GM12878 (cell line): Measurements from ENCODE around the gene MAPK1. TPM values are rescaled to one million over a fixed set of nuclear protein-coding genes. Genes with fewer than 3 reads are reported as not detected.

ENCODE experiments used
- ATAC-seq: fragments of 200-7000 bp; cut with Tn5 transposase; 3 replicates; pipeline ENCODE4 v1.9.1; 2020; ENCODE audit warnings: mild to moderate bottlenecking, moderate library complexity
- BruUV-seq: library from RNA; stranded (reverse); fragments of 400-500 nt; replicated peaks from 2 replicates; lab custom pipeline; 2021; lab: Mats Ljungman, UMichigan
- CTCF ChIA-PET: fragments of 300-600 bp; sonication (Branson Sonifier 250); formaldehyde crosslinking; extraction: SDS; loops from one replicate; lab custom pipeline; 2021; ENCODE audit warnings: inconsistent platforms; lab: Yijun Ruan, JAX
- POLR2A ChIA-PET: fragments of 350-600 bp; formaldehyde crosslinking; extraction: SDS; loops from one replicate; lab custom pipeline; 2021; ENCODE audit warnings: inconsistent platforms; lab: Charles Lee
- RAD21 ChIA-PET: fragments of 300-600 bp; sonication (Branson Sonifier 250); formaldehyde crosslinking; loops from one replicate; lab custom pipeline; 2023; ENCODE audit warnings: antibody characterized with exemption; ENCODE audit not compliant: unreplicated experiment; lab: Charles Lee
- SMC1A ChIA-PET: fragments of 300-600 bp; sonication (Branson Sonifier 250); formaldehyde crosslinking; loops from one replicate; lab custom pipeline; 2023; ENCODE audit not compliant: unreplicated experiment, uncharacterized antibody; lab: Charles Lee
- DNase-seq: peaks from one replicate; pipeline ENCODE4 v3.0.0-alpha.2; 2011; ENCODE audit warnings: low read depth, low spot score
- FAIRE-seq: peaks from 3 replicates; lab custom pipeline; 2011; peaks lifted over from hg19 to GRCh38; lab: Jason Lieb, UNC
- H2AFZ ChIP-seq: 2 replicates; pipeline ENCODE4 v1.6.0; 2011; ENCODE audit warnings: low read depth, low read length, control low read depth; ENCODE audit not compliant: control insufficient read depth
- H3K27ac ChIP-seq: 2 replicates; pipeline ENCODE4 v1.5.1; 2011; ENCODE audit warnings: control low read depth; ENCODE audit not compliant: control insufficient read depth, insufficient read depth
- H3K27me3 ChIP-seq, 2 experiments: replicated peaks in 1 of 2; 2 replicates each; pipeline versions ENCODE4 v1.6.0 to v1.6.1; 2011; ENCODE audit warnings: low read length in 1 of 2; ENCODE audit not compliant: control insufficient read depth in 2 of 2, insufficient read depth in 2 of 2
- H3K36me3 ChIP-seq, 2 experiments: 2 replicates each; pipeline ENCODE4 v1.5.1; 2011; ENCODE audit warnings: low read length in 1 of 2; ENCODE audit not compliant: control insufficient read depth in 2 of 2, insufficient read depth in 2 of 2
- H3K4me1 ChIP-seq: 2 replicates; pipeline ENCODE4 v1.6.1; 2011; ENCODE audit warnings: mild to moderate bottlenecking, low read length, moderate library complexity, mixed read lengths; ENCODE audit not compliant: control insufficient read depth, insufficient read depth
- H3K4me2 ChIP-seq: 2 replicates; pipeline ENCODE4 v1.6.0; 2011; ENCODE audit warnings: control low read depth; ENCODE audit not compliant: control insufficient read depth, insufficient read depth
- H3K4me3 ChIP-seq: fragments of 200-600 bp; sonication (generic); 2 replicates; pipeline ENCODE4 v1.5.1; 2016
- H3K79me2 ChIP-seq: 2 replicates; pipeline ENCODE4 v1.6.0; 2011; ENCODE audit warnings: low read length; ENCODE audit not compliant: control insufficient read depth, insufficient read depth
- H3K9ac ChIP-seq: 2 replicates; pipeline ENCODE4 v1.8.0; 2011; ENCODE audit warnings: low read length, control low read depth, mixed read lengths; ENCODE audit not compliant: control insufficient read depth, insufficient read depth
- H3K9me3 ChIP-seq: replicated peaks from 3 replicates; pipeline ENCODE4 v1.5.1; 2011; ENCODE audit warnings: mild to moderate bottlenecking, low read length; ENCODE audit not compliant: control insufficient read depth, insufficient read depth
- H4K20me1 ChIP-seq: 2 replicates; pipeline ENCODE4 v1.6.0; 2011; ENCODE audit not compliant: control insufficient read depth, insufficient read depth
- BMI1 ChIP-seq: fragments of 450-650 bp; IDR thresholded peaks from 2 replicates; pipeline ENCODE4 v1.6.1; 2016; ENCODE audit warnings: mild to moderate bottlenecking, moderate library complexity, borderline replicate concordance
- CBFB ChIP-seq: IDR thresholded peaks from 2 replicates; pipeline ENCODE4 v1.6.1; 2016; ENCODE audit warnings: antibody characterized with exemption, low read depth
- EGR1 ChIP-seq, 2 experiments: IDR thresholded peaks; 1 replicate in 1 of 2; 2 replicates in 1 of 2; pipeline ENCODE4 v1.6.1; 2011 to 2012; ENCODE audit warnings: low read depth in 2 of 2, low read length in 2 of 2, borderline replicate concordance in 1 of 2, mild to moderate bottlenecking in 1 of 2, moderate library complexity in 1 of 2
- GATAD2B ChIP-seq: fragments of 450-650 bp; conservative IDR thresholded peaks from 2 replicates; pipeline ENCODE4 v1.6.1; 2017; ENCODE audit warnings: low read depth, mild to moderate bottlenecking, moderate library complexity
- IKZF2 ChIP-seq, 2 experiments: fragments of 450-650 bp; IDR thresholded peaks; 2 replicates each; pipeline ENCODE4 v1.6.1; 2017; ENCODE audit warnings: mild to moderate bottlenecking in 2 of 2, moderate library complexity in 2 of 2
- JUNB ChIP-seq: IDR thresholded peaks from 2 replicates; pipeline ENCODE4 v1.6.1; 2016; ENCODE audit warnings: antibody characterized with exemption, mild to moderate bottlenecking
- PML ChIP-seq: IDR thresholded peaks from 2 replicates; pipeline ENCODE4 v1.6.1; 2012; ENCODE audit warnings: low read length, inconsistent platforms
- POLR2A ChIP-seq: IDR thresholded peaks from 2 replicates; pipeline ENCODE4 v1.6.1; 2011; ENCODE audit warnings: low read depth, mild to moderate bottlenecking, low read length
- RBBP5 ChIP-seq: fragments of 200-600 bp; sonication (generic); conservative IDR thresholded peaks from 2 replicates; pipeline ENCODE4 v1.6.1; 2016
- SUPT20H ChIP-seq: IDR thresholded peaks from 2 replicates; pipeline ENCODE4 v1.6.1; 2011; ENCODE audit warnings: low read depth, mild to moderate bottlenecking, low read length, moderate library complexity, borderline replicate concordance; ENCODE audit not compliant: control insufficient read depth
- SUZ12 ChIP-seq: fragments of 200-600 bp; sonication (generic); IDR thresholded peaks from one replicate; pipeline ENCODE4 v1.6.1; 2018; ENCODE audit warnings: antibody characterized with exemption, mild to moderate bottlenecking; ENCODE audit not compliant: unreplicated experiment
- ZNF24 ChIP-seq: fragments of 450-650 bp; IDR thresholded peaks from 2 replicates; pipeline ENCODE4 v1.6.1; 2017; ENCODE audit warnings: antibody characterized with exemption, mild to moderate bottlenecking
- ZNF622 ChIP-seq: fragments of 450-650 bp; IDR thresholded peaks from 2 replicates; pipeline ENCODE4 v1.6.1; 2017; ENCODE audit warnings: mild to moderate bottlenecking, inconsistent platforms
- WGBS: methylation state at CpG from one replicate; pipeline ENCODE4 v1.1.6; 2016; ENCODE audit warnings: low lambda C conversion rate; ENCODE audit not compliant: insufficient replicate concordance, insufficient coverage; ENCODE audit errors: missing lambda C conversion rate; 5-methylcytosine and 5-hydroxymethylcytosine counted together
- in situ Hi-C: fragments of 300-500 bp; cut with MboI; formaldehyde crosslinking; loops from 9 replicates; pipeline ENCODE4 v1.14.3; 2018; ENCODE audit warnings: mixed read lengths
- intact Hi-C: fragments of 100-400 bp; cut with micrococcal nuclease; formaldehyde crosslinking; loops from one replicate; pipeline ENCODE4 v1.14.2; 2022; ENCODE audit not compliant: unreplicated experiment
- polyA plus RNA-seq, 11 experiments: library from polyadenylated mRNA; depleted of rRNA in 4 of 11; unstranded in 6 of 11; stranded (reverse) in 5 of 11; fragments of >200 nt; fragmentation: Nextera tagmentation in 4 of 11; fragmentation: Illumina TruSeq in 1 of 11; extraction: Ambion mirVana in 4 of 11; extraction: Trizol in 1 of 11; gene quantifications; 1 replicate in 1 of 11; 2 replicates in 10 of 11; pipeline versions ENCODE4 v1.2.1 to v1.2.3, GENCODE V29; 2011 to 2016; ENCODE audit warnings: inconsistent platforms in 2 of 11, missing spikeins in 2 of 11, low read depth in 1 of 11
- total RNA-seq, 4 experiments: library from RNA; depleted of rRNA in 3 of 4; stranded (reverse); fragments of >200 nt in 3 of 4; fragmentation: Illumina TruSeq in 1 of 4; extraction: Trizol in 1 of 4; gene quantifications; 2 replicates each; pipeline versions ENCODE4 v1.2.1 to v1.2.3, GENCODE V29; 2013 to 2021
- TF ChIP-seq, protein P1 (sequence below): fragments of 150-350 bp; IDR thresholded peaks from 2 replicates; pipeline ENCODE4 v1.6.1; 2014; ENCODE audit warnings: mild to moderate bottlenecking, low read depth, low read length

The MAPK1 gene
- total and polyA plus RNA-seq, 10 of the 15 experiments (the other 5 are each of a cell fraction or from before 2014, with no cell fraction given) = 7.0 to 123 (median 58.4) TPM

DNA sequence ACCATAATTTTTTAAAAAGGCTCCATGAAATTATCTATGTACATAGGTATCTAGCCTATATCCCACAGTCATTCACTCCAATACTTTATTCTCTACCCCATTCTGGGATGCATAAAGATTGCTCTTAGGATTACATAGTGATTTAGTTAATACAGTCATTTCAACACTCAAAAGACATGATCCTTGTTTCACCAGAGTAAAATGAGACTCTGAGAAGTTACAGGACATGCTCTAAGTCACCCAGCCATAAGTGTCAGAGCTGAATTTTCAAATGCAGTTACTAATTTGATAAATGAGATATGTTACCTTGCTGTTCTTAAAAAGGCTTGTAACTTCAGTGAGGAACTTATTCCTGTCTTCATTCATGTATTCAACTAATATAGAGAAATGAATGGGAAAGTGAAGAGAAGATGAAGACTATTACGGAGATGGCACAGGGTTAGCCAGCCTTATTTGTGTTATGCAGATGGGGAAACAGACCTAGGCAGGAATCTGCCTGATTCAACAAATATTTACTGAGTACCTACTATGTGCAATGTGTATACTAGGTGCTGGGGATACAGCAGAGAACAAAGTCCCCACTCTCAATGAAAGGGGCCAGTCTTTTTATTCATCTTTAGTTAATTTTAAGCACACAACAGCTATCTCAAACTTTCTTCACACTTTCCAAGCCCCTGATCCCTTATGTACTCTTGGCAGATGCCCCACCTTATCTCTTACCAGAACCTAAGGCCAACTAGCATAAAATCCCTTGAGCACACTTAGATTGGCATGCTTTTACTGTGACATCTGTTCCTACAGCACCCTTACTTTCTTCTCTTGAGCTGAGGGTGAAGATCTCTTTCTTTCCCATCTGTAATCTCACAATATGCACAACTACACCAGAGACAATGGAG lies 21.6 kb downstream of the MAPK1 start:
- ChIA-PET POLR2A (interaction anchor here (0.6 kb wide), 1 partner anchor 272 kb away, joined by 3 read pairs; no protein-coding TSS in a partner anchor), SMC1A (no interaction called here), RAD21 (no interaction called here), CTCF (interaction anchor here (1.4 kb wide), 1 partner anchor 9 kb away, joined by 6 read pairs; no protein-coding TSS in a partner anchor)
- FAIRE-seq (no peak), ATAC-seq (no peak), DNase-seq (no peak)
- H3K4me2 ChIP-seq = no peak overlapping the region
- TSS peak; percentile 50 for BruUV-seq
- no peaks in the 10 kb centered on the region; the same call in 2 of the 3 replicates for H3K9me3 ChIP-seq
- intact Hi-C loops = no loop called here
- no peak overlapping the region for H2AFZ ChIP-seq
- no peak overlapping the region for H3K4me3 ChIP-seq
- H3K79me2 ChIP-seq = peaks cover 40% of the 10 kb centered on the region
- no peaks in the 10 kb centered on the region; a peak in 1 of 4 replicates for H3K36me3 ChIP-seq
- TF ChIP-seq CBFB = no peak
- no peak for TF ChIP-seq BMI1
- no peak for TF ChIP-seq POLR2A
- TF ChIP-seq PML = no peak
- TF ChIP-seq JUNB = no peak
- no peak for TF ChIP-seq EGR1 (IDR thresholded peaks at IDR 0.05; ENCODE audit: borderline replicate concordance in 1 of 2, low read depth in 2 of 2, low read length in 2 of 2)
- no peak for TF ChIP-seq SUPT20H
- TF ChIP-seq GATAD2B = no peak
- no peak for TF ChIP-seq SUZ12
- TF ChIP-seq IKZF2 (IDR thresholded peaks at IDR 0.05) = no peak
- no peak for TF ChIP-seq ZNF622
- no peak for TF ChIP-seq RBBP5
- TF ChIP-seq, protein P1, sequence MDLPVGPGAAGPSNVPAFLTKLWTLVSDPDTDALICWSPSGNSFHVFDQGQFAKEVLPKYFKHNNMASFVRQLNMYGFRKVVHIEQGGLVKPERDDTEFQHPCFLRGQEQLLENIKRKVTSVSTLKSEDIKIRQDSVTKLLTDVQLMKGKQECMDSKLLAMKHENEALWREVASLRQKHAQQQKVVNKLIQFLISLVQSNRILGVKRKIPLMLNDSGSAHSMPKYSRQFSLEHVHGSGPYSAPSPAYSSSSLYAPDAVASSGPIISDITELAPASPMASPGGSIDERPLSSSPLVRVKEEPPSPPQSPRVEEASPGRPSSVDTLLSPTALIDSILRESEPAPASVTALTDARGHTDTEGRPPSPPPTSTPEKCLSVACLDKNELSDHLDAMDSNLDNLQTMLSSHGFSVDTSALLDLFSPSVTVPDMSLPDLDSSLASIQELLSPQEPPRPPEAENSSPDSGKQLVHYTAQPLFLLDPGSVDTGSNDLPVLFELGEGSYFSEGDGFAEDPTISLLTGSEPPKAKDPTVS = no peak
- no peak for TF ChIP-seq ZNF24
- no peaks in the 10 kb centered on the region for H3K4me1 ChIP-seq
- H3K27ac ChIP-seq = no peak overlapping the region
- H3K27me3 ChIP-seq = no peaks in the 10 kb centered on the region
- no peak overlapping the region for H3K9ac ChIP-seq
- WGBS = 96% methylated on average over 1 of the region's 1 CpG
- in situ Hi-C loops = no loop called here
- H4K20me1 ChIP-seq = no peaks in the 10 kb centered on the region
